GM19239 (cell line): Measurements from ENCODE around the gene RNASEL.
"Not testable (repeated sequence)": the region's sequence is repeated elsewhere in the genome, so short reads cannot be mapped to it uniquely, and the experiment has no call there.

Experiments
- DNase-seq: peaks from one replicate; pipeline ENCODE4 v3.0.0; 2011; ENCODE audit warnings: low spot score; ENCODE audit not compliant: insufficient read length
- FAIRE-seq: peaks from 2 replicates; lab custom pipeline; 2011; peaks lifted over from hg19 to GRCh38; lab: Jason Lieb, UNC

Gene RNASEL

DNA sequence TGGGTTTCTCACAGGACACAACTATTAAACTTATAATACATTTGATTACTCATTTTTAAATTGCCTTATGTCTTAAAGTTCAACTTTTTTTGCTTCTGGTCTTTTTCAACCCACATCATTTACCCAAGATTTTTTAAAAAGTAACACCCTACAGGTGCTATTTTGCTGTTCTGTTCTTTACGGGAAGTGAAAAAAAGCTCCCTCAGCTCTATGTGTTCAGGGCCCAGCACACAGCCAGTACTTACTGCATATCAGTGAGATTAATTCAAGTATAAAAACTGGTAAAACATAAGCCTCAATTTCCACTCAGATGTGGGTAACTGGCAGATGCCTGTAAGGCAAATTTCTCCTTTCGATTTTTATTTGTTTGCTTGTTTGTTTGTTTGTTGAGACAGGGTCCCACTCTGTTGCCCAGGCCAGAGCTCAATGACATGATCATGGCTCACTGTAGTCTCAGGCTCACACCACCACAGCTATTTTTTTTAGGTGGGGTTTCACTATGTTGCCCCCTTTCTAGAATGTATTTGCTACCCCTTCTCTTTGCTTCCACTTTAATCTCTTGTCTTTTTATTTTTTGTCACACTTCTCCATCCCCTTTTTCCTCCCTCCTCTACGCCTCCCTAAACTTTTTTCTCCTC is 20.3 kb downstream of the RNASEL start:
- no peak for FAIRE-seq
- DNase-seq, result no peak

DNA sequence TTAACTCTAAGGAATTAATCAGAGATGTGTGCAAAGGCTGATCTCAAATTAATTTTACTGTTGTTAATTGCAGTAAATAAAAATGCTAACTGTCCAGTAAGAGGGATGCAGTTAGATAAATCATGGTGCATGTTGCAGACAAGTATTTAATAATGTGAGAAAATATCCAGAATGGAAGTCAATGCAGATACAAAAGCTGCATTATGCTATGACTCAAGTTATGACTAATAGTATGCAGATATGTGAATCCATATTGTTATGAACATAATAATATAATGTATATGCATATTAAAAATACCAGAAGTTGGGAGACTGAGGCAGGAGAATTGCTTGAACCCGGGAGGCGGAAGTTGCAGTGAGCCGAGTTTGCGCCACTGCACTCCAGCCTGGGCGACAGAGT is 21.4 kb downstream of the RNASEL start:
- no peak for FAIRE-seq
- DNase-seq, result no peak

DNA sequence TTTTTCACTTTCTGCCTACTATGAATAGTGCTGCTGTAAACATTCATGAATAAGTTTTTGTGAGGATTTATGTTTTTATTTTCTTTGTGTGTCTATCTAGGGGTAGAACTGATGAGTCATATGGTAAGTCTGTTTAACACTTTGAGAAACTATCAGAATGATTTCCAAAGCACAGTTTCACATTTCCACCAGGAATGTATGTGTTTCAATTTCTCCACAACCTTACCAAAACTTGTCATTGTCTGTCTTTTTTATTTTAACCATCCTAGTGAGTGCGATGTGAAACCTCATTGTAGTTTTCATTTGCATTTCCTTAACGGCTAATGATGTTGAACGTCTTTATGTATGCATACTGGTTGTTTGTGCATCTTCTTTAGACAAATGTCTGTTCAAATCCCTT is 23.5 kb downstream of the RNASEL start:
- DNase-seq, result no peak
- FAIRE-seq, result no peak

- FAIRE-seq (no peak), DNase-seq (no peak)
These were observed 24.6 kb downstream of the RNASEL start for GRCh38 chr1:182564406-182565004.

DNA sequence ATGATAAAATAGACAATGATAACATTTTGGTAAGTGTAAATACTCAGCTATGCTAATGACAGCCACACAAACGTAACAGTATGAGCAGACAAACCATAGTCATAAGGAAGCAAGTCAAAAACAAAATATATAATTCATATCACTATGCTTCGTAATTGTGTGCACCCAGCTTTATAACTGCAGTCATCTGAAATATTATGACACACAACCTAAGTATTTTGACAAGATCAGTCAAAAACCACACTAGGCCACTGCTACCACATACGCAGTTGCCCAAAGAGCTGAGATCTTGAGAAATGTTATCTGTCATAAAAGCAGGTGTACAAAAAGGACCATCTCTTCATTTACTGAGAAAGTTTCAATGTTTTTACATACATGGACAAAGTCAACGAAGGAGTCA is 26.0 kb downstream of the RNASEL start:
- FAIRE-seq, result no peak
- no peak for DNase-seq

DNA sequence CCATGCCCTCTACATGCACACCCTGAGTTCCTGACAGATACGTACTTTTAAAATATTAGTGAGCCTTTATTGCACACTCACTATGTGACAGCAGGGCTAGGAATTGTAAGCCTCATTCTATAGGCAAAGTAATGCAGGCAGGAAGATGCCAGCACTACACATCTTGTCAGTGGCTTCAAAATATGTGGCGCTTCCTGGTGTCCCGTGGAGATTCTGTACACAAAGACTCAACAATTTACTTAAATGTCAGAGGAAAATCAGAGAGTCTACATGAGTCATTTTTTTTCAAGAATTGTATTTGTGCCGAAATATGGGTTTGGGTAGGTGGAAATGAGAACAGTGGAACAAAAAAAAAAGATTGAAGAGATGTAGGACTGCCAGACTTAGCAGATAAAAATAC is 27.6 kb downstream of the RNASEL start:
- no peak for DNase-seq
- FAIRE-seq, result no peak

DNA sequence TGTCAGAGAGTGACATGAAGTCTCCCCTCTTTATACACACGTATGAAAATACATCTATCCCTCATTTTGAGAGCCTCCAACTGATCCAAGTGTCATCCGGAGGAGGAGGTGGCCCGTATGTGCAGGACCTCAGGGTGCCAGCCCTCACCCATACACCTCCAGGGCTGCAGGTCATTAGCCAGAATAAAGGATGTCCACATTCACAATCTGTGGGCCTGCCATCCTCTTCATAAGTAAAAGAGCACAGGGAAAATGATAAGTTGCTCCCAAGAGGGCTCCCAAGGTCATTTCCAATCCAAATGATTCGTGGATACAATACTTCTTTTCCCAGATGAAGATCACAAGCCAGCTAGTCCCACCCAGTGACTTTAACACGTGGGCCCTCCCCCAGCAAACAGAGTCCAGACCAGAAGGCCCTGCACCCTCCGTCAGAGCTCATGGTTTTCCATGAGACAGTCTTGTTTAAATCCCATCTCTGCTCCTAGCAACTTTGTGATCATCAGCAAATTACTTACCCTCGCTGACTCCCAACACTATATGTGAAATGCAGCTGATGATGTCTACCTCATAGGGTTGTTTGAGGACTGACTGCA is 28.6 kb downstream of the RNASEL start:
- DNase-seq (no peak), FAIRE-seq (no peak)

DNA sequence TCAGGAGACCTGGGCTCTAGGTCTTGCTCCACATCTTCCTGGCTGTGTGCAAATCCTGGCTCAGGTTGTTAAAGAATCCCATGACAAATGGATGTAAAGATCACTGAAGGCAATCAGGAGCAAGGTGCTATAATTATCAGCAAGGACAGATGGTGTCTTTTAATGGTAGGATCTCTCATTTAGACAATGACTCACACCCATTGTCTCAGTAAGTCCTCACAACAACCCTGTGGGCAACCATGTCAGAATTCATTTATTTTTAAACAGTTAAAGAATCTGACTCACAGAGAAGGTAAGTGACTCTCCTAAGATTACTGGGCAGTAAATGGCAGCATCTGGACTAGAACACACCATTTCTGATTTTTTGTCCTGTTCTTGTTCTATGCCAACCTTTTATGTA is 32.8 kb downstream of the RNASEL start:
- FAIRE-seq (no peak), DNase-seq (no peak)

DNA sequence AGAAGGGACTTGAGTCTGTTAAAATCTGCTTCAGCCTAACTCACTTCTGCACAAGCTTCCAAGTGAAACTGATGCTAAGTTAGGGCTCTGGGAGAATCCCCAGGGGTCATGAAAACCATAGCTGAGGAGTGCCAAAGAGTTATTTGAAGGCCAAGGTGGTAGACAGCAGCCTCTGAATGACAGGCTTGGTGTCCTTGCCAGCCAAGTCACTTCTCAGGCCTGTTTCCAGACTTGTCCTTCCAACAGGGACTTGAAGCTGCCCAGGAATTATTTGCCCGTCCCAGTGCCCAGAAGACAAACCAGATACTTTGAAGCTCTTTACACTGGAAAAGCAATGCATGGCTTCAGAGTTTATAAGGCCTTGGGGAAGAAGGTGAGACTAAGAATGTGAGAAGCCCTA is 33.6 kb downstream of the RNASEL start:
- no peak for FAIRE-seq
- DNase-seq, result no peak

GRCh38 chr1:182552527-182552926 is 36.5 kb downstream of the RNASEL start:
- FAIRE-seq (no peak), DNase-seq (no peak)

- no peak for FAIRE-seq
- DNase-seq, result no peak
These were observed 39.2 kb downstream of the RNASEL start for GRCh38 chr1:182549811-182550210.

GRCh38 chr1:182549346-182549745 is 39.7 kb downstream of the RNASEL start:
- FAIRE-seq (no peak), DNase-seq (no peak)

DNA sequence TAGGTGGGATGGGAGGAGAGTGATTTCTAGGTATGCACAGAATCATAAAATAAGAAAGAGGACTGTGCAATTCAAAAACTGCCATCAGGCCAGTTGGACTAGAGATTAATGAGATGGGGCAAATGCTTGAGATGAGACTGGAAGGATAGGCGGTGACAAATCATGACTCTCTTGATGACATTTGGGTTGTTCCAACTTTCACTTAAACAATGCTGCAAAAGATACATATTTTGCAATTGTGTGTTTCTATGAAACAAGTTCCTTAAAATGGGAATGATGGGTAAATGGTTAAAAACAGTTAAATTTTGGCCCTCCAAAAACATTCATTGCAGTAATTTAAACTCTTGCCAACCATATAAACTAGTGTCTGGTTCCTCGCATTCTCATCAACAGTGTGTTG is 55.2 kb downstream of the RNASEL start:
- FAIRE-seq (no peak), DNase-seq (no peak)

GRCh38 chr1:182528206-182528605 is 60.9 kb downstream of the RNASEL start:
- FAIRE-seq, DNase-seq: not testable (repeated sequence)

DNA sequence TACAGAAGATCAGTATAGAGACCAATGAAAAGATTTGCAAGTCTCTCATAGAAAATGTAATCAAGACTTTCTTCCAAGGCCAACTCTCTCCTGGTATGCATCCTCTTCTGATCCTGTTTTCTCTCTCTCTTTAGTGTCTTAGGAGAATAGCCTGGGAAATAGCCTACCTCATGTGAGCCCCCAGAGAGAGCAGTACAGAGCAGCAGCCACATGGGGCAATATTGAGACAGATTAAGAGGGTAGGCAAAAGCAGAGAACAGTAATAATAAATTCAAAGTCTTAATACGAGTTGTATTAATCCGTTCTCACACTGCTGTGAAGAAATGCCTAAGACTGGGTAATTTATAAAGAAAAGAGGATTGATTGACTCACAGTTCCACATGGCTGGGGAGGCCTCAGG is 61.4 kb downstream of the RNASEL start:
- DNase-seq (no peak), FAIRE-seq (no peak)

DNA sequence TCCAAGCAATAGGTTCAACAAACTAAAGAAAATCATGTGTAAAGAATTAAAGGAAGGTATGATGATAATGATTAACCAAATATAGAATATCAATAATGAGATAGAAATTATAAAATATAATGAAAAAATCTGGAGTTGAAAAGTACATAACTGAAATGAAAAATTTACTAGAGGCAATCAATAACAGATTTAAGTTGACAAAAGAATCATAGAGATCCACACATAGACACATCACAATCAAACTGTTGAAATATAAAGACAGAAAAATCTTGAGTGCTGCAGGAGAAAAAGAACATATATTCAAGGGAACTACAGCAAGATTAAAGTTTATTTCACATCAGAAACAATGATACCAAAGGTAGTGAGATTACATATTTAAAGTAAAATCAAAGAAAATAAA is 63.7 kb downstream of the RNASEL start:
- DNase-seq (no peak), FAIRE-seq (no peak)
